HEK293 (cell line): ENCODE results near the gene RIC8B.
A peak's percentile ranks its signal among the peaks of the same experiment; 100 is the strongest.

Experiments
- FEZF1 ChIP-seq: fragments of 450-650 bp; formaldehyde crosslinking; IDR thresholded peaks from 2 replicates; pipeline ENCODE4 v1.5.1; 2016; ENCODE audit warnings: missing biosample characterization, missing genetic modification characterization
- GLIS1 ChIP-seq: fragments of 450-650 bp; formaldehyde crosslinking; IDR thresholded peaks from 2 replicates; pipeline ENCODE4 v1.5.1; 2016; ENCODE audit warnings: missing biosample characterization, missing genetic modification characterization
- IKZF3 ChIP-seq: fragments of 450-650 bp; IDR thresholded peaks from 2 replicates; pipeline ENCODE4 v1.5.0; 2018; ENCODE audit warnings: missing biosample characterization, mild to moderate bottlenecking, missing genetic modification characterization, moderate library complexity
- MYNN ChIP-seq: fragments of 450-650 bp; formaldehyde crosslinking; IDR thresholded peaks from 2 replicates; pipeline ENCODE4 v1.5.1; 2016; ENCODE audit warnings: missing biosample characterization, missing genetic modification characterization, borderline replicate concordance
- MZF1 ChIP-seq: fragments of 450-650 bp; formaldehyde crosslinking; IDR thresholded peaks from 2 replicates; pipeline ENCODE4 v1.5.1; 2017; ENCODE audit warnings: missing biosample characterization, missing genetic modification characterization, borderline replicate concordance
- OSR2 ChIP-seq: fragments of 450-650 bp; formaldehyde crosslinking; IDR thresholded peaks from 2 replicates; pipeline ENCODE4 v1.5.1; 2016; ENCODE audit warnings: missing biosample characterization, missing genetic modification characterization
- SETDB1 ChIP-seq: IDR thresholded peaks from one replicate; pipeline ENCODE4 v1.6.1; 2017; ENCODE audit warnings: mild to moderate bottlenecking, low read length, moderate library complexity, mixed read lengths; ENCODE audit not compliant: insufficient read length
- SP7 ChIP-seq: fragments of 450-650 bp; formaldehyde crosslinking; IDR thresholded peaks from 2 replicates; pipeline ENCODE4 v1.5.1; 2016; ENCODE audit warnings: missing biosample characterization, missing genetic modification characterization
- TCF7L2 ChIP-seq: IDR thresholded peaks from 2 replicates; pipeline ENCODE4 v1.6.1; 2011; ENCODE audit warnings: low read depth, mild to moderate bottlenecking, inconsistent platforms, low read length, moderate library complexity, borderline replicate concordance
- WT1 ChIP-seq: fragments of 450-650 bp; formaldehyde crosslinking; IDR thresholded peaks from 2 replicates; pipeline ENCODE4 v1.5.1; 2016; ENCODE audit warnings: missing biosample characterization, missing genetic modification characterization
- ZBTB17 ChIP-seq: fragments of 450-650 bp; formaldehyde crosslinking; IDR thresholded peaks from 2 replicates; pipeline ENCODE4 v1.5.1; 2016; ENCODE audit warnings: missing biosample characterization, missing genetic modification characterization
- ZNF146 ChIP-seq: fragments of 450-650 bp; formaldehyde crosslinking; IDR thresholded peaks from 2 replicates; pipeline ENCODE4 v1.5.1; 2016; ENCODE audit warnings: missing biosample characterization, missing genetic modification characterization
- ZNF223 ChIP-seq: fragments of 450-650 bp; formaldehyde crosslinking; IDR thresholded peaks from 2 replicates; pipeline ENCODE4 v1.5.1; 2016; ENCODE audit warnings: missing biosample characterization, missing genetic modification characterization
- ZNF239 ChIP-seq: fragments of 450-650 bp; formaldehyde crosslinking; IDR thresholded peaks from 2 replicates; pipeline ENCODE4 v1.5.1; 2016; ENCODE audit warnings: missing biosample characterization, missing genetic modification characterization
- ZNF335 ChIP-seq: fragments of 450-650 bp; formaldehyde crosslinking; conservative IDR thresholded peaks from 2 replicates; pipeline ENCODE4 v1.5.1; 2016; ENCODE audit warnings: missing biosample characterization, missing genetic modification characterization
- ZNF48 ChIP-seq: fragments of 450-650 bp; formaldehyde crosslinking; IDR thresholded peaks from 2 replicates; pipeline ENCODE4 v1.5.1; 2016; ENCODE audit warnings: missing biosample characterization, missing genetic modification characterization
- ZNF544 ChIP-seq: fragments of 450-650 bp; formaldehyde crosslinking; IDR thresholded peaks from 2 replicates; pipeline ENCODE4 v1.5.0; 2017; ENCODE audit warnings: missing biosample characterization, missing genetic modification characterization
- ZNF548 ChIP-seq: fragments of 450-650 bp; formaldehyde crosslinking; IDR thresholded peaks from 2 replicates; pipeline ENCODE4 v1.5.1; 2016; ENCODE audit warnings: missing biosample characterization, missing genetic modification characterization
- ZNF660 ChIP-seq: fragments of 450-650 bp; IDR thresholded peaks from 2 replicates; pipeline ENCODE4 v1.5.1; 2018; ENCODE audit warnings: missing biosample characterization, mild to moderate bottlenecking, missing genetic modification characterization
- ZSCAN30 ChIP-seq: fragments of 450-650 bp; IDR thresholded peaks from 2 replicates; pipeline ENCODE4 v1.5.1; 2018; ENCODE audit warnings: missing biosample characterization, mild to moderate bottlenecking, missing genetic modification characterization, moderate library complexity
- TF ChIP-seq, protein P1 (sequence below): fragments of 450-650 bp; formaldehyde crosslinking; IDR thresholded peaks from 2 replicates; pipeline ENCODE4 v1.5.1; 2016; ENCODE audit warnings: missing biosample characterization, missing genetic modification characterization
- TF ChIP-seq, protein P2 (sequence below): fragments of 450-650 bp; formaldehyde crosslinking; IDR thresholded peaks from 2 replicates; pipeline ENCODE4 v1.5.1; 2016; ENCODE audit warnings: missing biosample characterization, missing genetic modification characterization
- TF ChIP-seq, protein P3 (sequence below): fragments of 450-650 bp; formaldehyde crosslinking; IDR thresholded peaks from 2 replicates; pipeline ENCODE4 v1.5.1; 2017; ENCODE audit warnings: missing biosample characterization, missing genetic modification characterization
- TF ChIP-seq, protein P4 (sequence below): fragments of 450-650 bp; formaldehyde crosslinking; IDR thresholded peaks from 2 replicates; pipeline ENCODE4 v1.5.1; 2016; ENCODE audit warnings: missing biosample characterization, missing genetic modification characterization, borderline replicate concordance
- TF ChIP-seq, protein P5 (sequence below): fragments of 450-650 bp; formaldehyde crosslinking; IDR thresholded peaks from 2 replicates; pipeline ENCODE4 v1.5.1; 2016; ENCODE audit warnings: missing biosample characterization, missing genetic modification characterization
- TF ChIP-seq, protein P6 (sequence below): fragments of 450-650 bp; formaldehyde crosslinking; IDR thresholded peaks from 2 replicates; pipeline ENCODE4 v1.5.1; 2016; ENCODE audit warnings: missing biosample characterization, missing genetic modification characterization

RIC8B gene

DNA sequence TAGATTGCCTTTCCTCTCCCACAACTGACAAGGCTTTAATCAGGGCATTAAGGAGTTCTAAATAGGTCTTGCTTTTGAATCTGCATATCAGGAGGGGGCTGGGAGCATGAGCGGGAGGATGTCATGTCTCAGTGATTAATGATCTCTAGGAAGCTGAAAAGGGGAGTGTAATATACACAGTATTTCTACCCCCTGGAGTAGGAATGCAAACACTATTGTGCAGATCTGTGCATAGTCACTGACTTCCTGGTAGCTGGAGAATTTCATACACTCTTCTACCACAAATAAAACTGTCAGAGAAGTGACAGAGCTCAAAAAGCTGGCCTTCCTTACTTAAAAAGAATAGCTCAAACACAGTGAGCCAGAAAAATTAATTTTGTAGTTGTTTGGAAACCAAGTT lies 65.8 kb downstream of the RIC8B start (continued):
- TF ChIP-seq, protein P1, sequence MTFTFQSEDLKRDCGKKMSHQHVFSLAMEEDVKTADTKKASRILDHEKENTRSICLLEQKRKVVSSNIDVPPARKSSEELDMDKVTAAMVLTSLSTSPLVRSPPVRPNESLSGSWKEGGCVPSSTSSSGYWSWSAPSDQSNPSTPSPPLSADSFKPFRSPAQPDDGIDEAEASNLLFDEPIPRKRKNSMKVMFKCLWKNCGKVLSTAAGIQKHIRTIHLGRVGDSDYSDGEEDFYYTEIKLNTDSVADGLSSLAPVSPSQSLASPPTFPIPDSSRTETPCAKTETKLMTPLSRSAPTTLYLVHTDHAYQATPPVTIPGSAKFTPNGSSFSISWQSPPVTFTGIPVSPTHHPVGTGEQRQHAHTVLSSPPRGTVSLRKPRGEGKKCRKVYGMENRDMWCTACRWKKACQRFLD (tag by site-specific recombination) = no peak
- TF ChIP-seq OSR2 (peak; percentile 84), ZSCAN30 (no peak), ZNF548 (tag by site-specific recombination) (no peak), TCF7L2 (no peak), ZNF48 (tag by site-specific recombination) (no peak), WT1 (peak; percentile 95), GLIS1 (peak; percentile 91), FEZF1 (peak; percentile 85), IKZF3 (peak; percentile 38; the same call in 1 of the 2 replicates), ZNF660 (no peak), SP7 (tag by site-specific recombination) (0 out of 2 replicates have a peak, but pooled peaks have one; percentile 31), MZF1 (peak; percentile 78; the same call in 1 of the 2 replicates), MYNN (tag by site-specific recombination) (no peak), ZNF239 (tag by site-specific recombination) (no peak), ZBTB17 (tag by site-specific recombination) (no peak), ZNF335 (no peak), ZNF544 (tag by site-specific recombination) (no peak), SETDB1 (no peak), ZNF223 (tag by site-specific recombination) (no peak), ZNF146 (tag by site-specific recombination) (no peak)
- TF ChIP-seq, protein P2, sequence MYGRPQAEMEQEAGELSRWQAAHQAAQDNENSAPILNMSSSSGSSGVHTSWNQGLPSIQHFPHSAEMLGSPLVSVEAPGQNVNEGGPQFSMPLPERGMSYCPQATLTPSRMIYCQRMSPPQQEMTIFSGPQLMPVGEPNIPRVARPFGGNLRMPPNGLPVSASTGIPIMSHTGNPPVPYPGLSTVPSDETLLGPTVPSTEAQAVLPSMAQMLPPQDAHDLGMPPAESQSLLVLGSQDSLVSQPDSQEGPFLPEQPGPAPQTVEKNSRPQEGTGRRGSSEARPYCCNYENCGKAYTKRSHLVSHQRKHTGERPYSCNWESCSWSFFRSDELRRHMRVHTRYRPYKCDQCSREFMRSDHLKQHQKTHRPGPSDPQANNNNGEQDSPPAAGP (tag by site-specific recombination) = no peak
- TF ChIP-seq, protein P3, sequence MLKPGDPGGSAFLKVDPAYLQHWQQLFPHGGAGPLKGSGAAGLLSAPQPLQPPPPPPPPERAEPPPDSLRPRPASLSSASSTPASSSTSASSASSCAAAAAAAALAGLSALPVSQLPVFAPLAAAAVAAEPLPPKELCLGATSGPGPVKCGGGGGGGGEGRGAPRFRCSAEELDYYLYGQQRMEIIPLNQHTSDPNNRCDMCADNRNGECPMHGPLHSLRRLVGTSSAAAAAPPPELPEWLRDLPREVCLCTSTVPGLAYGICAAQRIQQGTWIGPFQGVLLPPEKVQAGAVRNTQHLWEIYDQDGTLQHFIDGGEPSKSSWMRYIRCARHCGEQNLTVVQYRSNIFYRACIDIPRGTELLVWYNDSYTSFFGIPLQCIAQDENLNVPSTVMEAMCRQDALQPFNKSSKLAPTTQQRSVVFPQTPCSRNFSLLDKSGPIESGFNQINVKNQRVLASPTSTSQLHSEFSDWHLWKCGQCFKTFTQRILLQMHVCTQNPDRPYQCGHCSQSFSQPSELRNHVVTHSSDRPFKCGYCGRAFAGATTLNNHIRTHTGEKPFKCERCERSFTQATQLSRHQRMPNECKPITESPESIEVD (tag by site-specific recombination) = peak; percentile 74
- TF ChIP-seq, protein P4, sequence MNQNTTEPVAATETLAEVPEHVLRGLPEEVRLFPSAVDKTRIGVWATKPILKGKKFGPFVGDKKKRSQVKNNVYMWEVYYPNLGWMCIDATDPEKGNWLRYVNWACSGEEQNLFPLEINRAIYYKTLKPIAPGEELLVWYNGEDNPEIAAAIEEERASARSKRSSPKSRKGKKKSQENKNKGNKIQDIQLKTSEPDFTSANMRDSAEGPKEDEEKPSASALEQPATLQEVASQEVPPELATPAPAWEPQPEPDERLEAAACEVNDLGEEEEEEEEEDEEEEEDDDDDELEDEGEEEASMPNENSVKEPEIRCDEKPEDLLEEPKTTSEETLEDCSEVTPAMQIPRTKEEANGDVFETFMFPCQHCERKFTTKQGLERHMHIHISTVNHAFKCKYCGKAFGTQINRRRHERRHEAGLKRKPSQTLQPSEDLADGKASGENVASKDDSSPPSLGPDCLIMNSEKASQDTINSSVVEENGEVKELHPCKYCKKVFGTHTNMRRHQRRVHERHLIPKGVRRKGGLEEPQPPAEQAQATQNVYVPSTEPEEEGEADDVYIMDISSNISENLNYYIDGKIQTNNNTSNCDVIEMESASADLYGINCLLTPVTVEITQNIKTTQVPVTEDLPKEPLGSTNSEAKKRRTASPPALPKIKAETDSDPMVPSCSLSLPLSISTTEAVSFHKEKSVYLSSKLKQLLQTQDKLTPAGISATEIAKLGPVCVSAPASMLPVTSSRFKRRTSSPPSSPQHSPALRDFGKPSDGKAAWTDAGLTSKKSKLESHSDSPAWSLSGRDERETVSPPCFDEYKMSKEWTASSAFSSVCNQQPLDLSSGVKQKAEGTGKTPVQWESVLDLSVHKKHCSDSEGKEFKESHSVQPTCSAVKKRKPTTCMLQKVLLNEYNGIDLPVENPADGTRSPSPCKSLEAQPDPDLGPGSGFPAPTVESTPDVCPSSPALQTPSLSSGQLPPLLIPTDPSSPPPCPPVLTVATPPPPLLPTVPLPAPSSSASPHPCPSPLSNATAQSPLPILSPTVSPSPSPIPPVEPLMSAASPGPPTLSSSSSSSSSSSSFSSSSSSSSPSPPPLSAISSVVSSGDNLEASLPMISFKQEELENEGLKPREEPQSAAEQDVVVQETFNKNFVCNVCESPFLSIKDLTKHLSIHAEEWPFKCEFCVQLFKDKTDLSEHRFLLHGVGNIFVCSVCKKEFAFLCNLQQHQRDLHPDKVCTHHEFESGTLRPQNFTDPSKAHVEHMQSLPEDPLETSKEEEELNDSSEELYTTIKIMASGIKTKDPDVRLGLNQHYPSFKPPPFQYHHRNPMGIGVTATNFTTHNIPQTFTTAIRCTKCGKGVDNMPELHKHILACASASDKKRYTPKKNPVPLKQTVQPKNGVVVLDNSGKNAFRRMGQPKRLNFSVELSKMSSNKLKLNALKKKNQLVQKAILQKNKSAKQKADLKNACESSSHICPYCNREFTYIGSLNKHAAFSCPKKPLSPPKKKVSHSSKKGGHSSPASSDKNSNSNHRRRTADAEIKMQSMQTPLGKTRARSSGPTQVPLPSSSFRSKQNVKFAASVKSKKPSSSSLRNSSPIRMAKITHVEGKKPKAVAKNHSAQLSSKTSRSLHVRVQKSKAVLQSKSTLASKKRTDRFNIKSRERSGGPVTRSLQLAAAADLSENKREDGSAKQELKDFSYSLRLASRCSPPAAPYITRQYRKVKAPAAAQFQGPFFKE (tag by site-specific recombination) = no peak
- TF ChIP-seq, protein P5, sequence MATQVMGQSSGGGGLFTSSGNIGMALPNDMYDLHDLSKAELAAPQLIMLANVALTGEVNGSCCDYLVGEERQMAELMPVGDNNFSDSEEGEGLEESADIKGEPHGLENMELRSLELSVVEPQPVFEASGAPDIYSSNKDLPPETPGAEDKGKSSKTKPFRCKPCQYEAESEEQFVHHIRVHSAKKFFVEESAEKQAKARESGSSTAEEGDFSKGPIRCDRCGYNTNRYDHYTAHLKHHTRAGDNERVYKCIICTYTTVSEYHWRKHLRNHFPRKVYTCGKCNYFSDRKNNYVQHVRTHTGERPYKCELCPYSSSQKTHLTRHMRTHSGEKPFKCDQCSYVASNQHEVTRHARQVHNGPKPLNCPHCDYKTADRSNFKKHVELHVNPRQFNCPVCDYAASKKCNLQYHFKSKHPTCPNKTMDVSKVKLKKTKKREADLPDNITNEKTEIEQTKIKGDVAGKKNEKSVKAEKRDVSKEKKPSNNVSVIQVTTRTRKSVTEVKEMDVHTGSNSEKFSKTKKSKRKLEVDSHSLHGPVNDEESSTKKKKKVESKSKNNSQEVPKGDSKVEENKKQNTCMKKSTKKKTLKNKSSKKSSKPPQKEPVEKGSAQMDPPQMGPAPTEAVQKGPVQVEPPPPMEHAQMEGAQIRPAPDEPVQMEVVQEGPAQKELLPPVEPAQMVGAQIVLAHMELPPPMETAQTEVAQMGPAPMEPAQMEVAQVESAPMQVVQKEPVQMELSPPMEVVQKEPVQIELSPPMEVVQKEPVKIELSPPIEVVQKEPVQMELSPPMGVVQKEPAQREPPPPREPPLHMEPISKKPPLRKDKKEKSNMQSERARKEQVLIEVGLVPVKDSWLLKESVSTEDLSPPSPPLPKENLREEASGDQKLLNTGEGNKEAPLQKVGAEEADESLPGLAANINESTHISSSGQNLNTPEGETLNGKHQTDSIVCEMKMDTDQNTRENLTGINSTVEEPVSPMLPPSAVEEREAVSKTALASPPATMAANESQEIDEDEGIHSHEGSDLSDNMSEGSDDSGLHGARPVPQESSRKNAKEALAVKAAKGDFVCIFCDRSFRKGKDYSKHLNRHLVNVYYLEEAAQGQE (tag by site-specific recombination) = no peak
- TF ChIP-seq, protein P6, sequence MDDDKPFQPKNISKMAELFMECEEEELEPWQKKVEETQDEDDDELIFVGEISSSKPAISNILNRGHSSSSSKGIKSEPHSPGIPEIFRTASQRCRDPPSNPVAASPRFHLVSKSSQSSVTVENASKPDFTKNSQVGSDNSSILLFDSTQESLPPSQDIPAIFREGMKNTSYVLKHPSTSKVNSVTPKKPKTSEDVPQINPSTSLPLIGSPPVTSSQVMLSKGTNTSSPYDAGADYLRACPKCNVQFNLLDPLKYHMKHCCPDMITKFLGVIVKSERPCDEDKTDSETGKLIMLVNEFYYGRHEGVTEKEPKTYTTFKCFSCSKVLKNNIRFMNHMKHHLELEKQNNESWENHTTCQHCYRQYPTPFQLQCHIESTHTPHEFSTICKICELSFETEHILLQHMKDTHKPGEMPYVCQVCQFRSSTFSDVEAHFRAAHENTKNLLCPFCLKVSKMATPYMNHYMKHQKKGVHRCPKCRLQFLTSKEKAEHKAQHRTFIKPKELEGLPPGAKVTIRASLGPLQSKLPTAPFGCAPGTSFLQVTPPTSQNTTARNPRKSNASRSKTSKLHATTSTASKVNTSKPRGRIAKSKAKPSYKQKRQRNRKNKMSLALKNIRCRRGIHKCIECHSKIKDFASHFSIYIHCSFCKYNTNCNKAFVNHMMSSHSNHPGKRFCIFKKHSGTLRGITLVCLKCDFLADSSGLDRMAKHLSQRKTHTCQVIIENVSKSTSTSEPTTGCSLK = no peak
